GM12873 (cell line): ENCODE measurements around the gene MTARC1.

ENCODE experiments used
- CTCF ChIP-seq: IDR thresholded peaks from 2 replicates; pipeline ENCODE4 v1.5.1; 2012; ENCODE audit warnings: low read depth, mild to moderate bottlenecking, moderate library complexity, low read length, control low read depth; ENCODE audit not compliant: insufficient read depth; ENCODE audit errors: missing control alignments

Gene MTARC1

GRCh38 chr1:220748936-220749335 lies 37.8 kb upstream of the MTARC1 start:
- no peak for TF ChIP-seq CTCF

- TF ChIP-seq CTCF = no peak
Observed at GRCh38 chr1:220750131-220750515, 36.6 kb upstream of the MTARC1 start.

- TF ChIP-seq CTCF = no peak
Observed at GRCh38 chr1:220751111-220751510, 35.6 kb upstream of the MTARC1 start.

- no peak for TF ChIP-seq CTCF
Observed at GRCh38 chr1:220754212-220754917, 32.3 kb upstream of the MTARC1 start.

- TF ChIP-seq CTCF = no peak
Observed at GRCh38 chr1:220754918-220755295, 31.8 kb upstream of the MTARC1 start.

GRCh38 chr1:220755309-220755708 lies 31.4 kb upstream of the MTARC1 start:
- no peak for TF ChIP-seq CTCF

GRCh38 chr1:220757441-220757840 lies 29.3 kb upstream of the MTARC1 start:
- no peak for TF ChIP-seq CTCF
